ENCODE measurements around the gene NEO1.

NEO1 gene

GRCh38 chr15:73330206-73331051 lies 278.2 kb downstream of the NEO1 start:
- no peak overlapping the region for H3K27ac ChIP-seq
- no peak for TF ChIP-seq ZFX (IDR thresholded peaks at IDR 0.05; ENCODE audit: borderline replicate concordance)
- TF ChIP-seq CTCF (IDR thresholded peaks at IDR 0.05), result no peak

GRCh38 chr15:73331501-73331900 lies 279.2 kb downstream of the NEO1 start:
- no peak overlapping the region for H3K27ac ChIP-seq
- no peak for TF ChIP-seq CTCF (IDR thresholded peaks at IDR 0.05)
- TF ChIP-seq ZFX (IDR thresholded peaks at IDR 0.05; ENCODE audit: borderline replicate concordance), result no peak

- no peak overlapping the region for H3K27ac ChIP-seq
- TF ChIP-seq CTCF (IDR thresholded peaks at IDR 0.05), result no peak
- no peak for TF ChIP-seq ZFX (IDR thresholded peaks at IDR 0.05; ENCODE audit: borderline replicate concordance)
These were observed 280.0 kb downstream of the NEO1 start for GRCh38 chr15:73331991-73332925.

- no peak overlapping the region for H3K27ac ChIP-seq
- TF ChIP-seq ZFX (IDR thresholded peaks at IDR 0.05; ENCODE audit: borderline replicate concordance), result no peak
These were observed 280.7 kb downstream of the NEO1 start for GRCh38 chr15:73333001-73333400.

GRCh38 chr15:73334086-73334485 lies 281.8 kb downstream of the NEO1 start:
- no peak overlapping the region for H3K27ac ChIP-seq
- TF ChIP-seq ZFX (IDR thresholded peaks at IDR 0.05; ENCODE audit: borderline replicate concordance), result no peak
- no peak for TF ChIP-seq CTCF (IDR thresholded peaks at IDR 0.05)

GRCh38 chr15:73335026-73335425 lies 282.8 kb downstream of the NEO1 start:
- TF ChIP-seq CTCF (IDR thresholded peaks at IDR 0.05) (no peak), ZFX (IDR thresholded peaks at IDR 0.05; ENCODE audit: borderline replicate concordance) (no peak)
- H3K27ac ChIP-seq, result no peak overlapping the region

- no peak for TF ChIP-seq CTCF (IDR thresholded peaks at IDR 0.05)
- no peak for TF ChIP-seq ZFX (IDR thresholded peaks at IDR 0.05; ENCODE audit: borderline replicate concordance)
These were observed 283.2 kb downstream of the NEO1 start for GRCh38 chr15:73335471-73335870.

More at GRCh38 chr15:73335471-73335870, 283.2 kb downstream of the NEO1 start:
- no peak overlapping the region for H3K27ac ChIP-seq
